Caco-2 (cell line): ENCODE measurements around the gene PARD3B. TPM values are rescaled to one million over a fixed set of nuclear protein-coding genes. Genes with fewer than 3 reads are reported as not detected.

Source experiments
- BruUV-seq: library from RNA; stranded (reverse); fragments of 400-500 nt; replicated peaks from 2 replicates; lab custom pipeline; 2021; lab: Mats Ljungman, UMichigan
- CTCF ChIA-PET: fragments of 300-600 bp; sonication (Branson Sonifier 250); formaldehyde crosslinking; loops from one replicate; lab custom pipeline; 2022; ENCODE audit warnings: antibody characterized with exemption; lab: Charles Lee
- POLR2A ChIA-PET: fragments of 300-600 bp; sonication (Branson Sonifier 250); formaldehyde crosslinking; loops from one replicate; lab custom pipeline; 2022; ENCODE audit warnings: antibody characterized with exemption; lab: Charles Lee
- DNase-seq, 2 experiments: peaks; one replicate each; pipeline versions ENCODE4 v3.0.0 to v3.0.0-alpha.2; 2020 to 2022
- H3K27me3 ChIP-seq: replicated peaks from 2 replicates; pipeline ENCODE4 v1.6.0; 2011; ENCODE audit warnings: low read length; ENCODE audit not compliant: control insufficient read depth, insufficient read depth
- H3K36me3 ChIP-seq: 2 replicates; pipeline ENCODE4 v1.5.1; 2011; ENCODE audit warnings: low read length; ENCODE audit not compliant: control insufficient read depth, insufficient read depth
- H3K4me1 ChIP-seq: fragments of 250-450 bp; sonication (Bioruptor Pico); 2 replicates; pipeline ENCODE4 v1.5.1; 2020; ENCODE audit warnings: mild to moderate bottlenecking
- H3K4me3 ChIP-seq: 2 replicates; pipeline ENCODE4 v1.5.1; 2011; ENCODE audit warnings: low read depth, mild to moderate bottlenecking, control low read depth, low read length
- H3K9me3 ChIP-seq: fragments of 250-450 bp; sonication (Bioruptor Pico); 2 replicates; pipeline ENCODE4 v1.5.1; 2020; ENCODE audit warnings: mild to moderate bottlenecking, moderate library complexity
- H3K27ac Mint-ChIP-seq: one replicate; pipeline ENCODE4 v1.8.0; 2022; ENCODE audit warnings: mixed read lengths; ENCODE audit not compliant: unreplicated experiment
- H3K27me3 Mint-ChIP-seq: one replicate; pipeline ENCODE4 v1.8.0; 2022; ENCODE audit warnings: mixed read lengths; ENCODE audit not compliant: insufficient read depth, unreplicated experiment
- H3K36me3 Mint-ChIP-seq: one replicate; pipeline ENCODE4 v1.8.0; 2022; ENCODE audit warnings: mild to moderate bottlenecking, mixed read lengths; ENCODE audit not compliant: insufficient read depth, unreplicated experiment
- H3K4me1 Mint-ChIP-seq: one replicate; pipeline ENCODE4 v1.8.0; 2022; ENCODE audit warnings: low read depth, mixed read lengths; ENCODE audit not compliant: unreplicated experiment
- H3K4me3 Mint-ChIP-seq: one replicate; pipeline ENCODE4 v1.8.0; 2022; ENCODE audit warnings: mild to moderate bottlenecking, moderate library complexity, mixed read lengths; ENCODE audit not compliant: unreplicated experiment
- H3K9me3 Mint-ChIP-seq: one replicate; pipeline ENCODE4 v1.8.0; 2022; ENCODE audit warnings: mixed read lengths; ENCODE audit not compliant: unreplicated experiment
- CTCF ChIP-seq, 2 experiments: fragments of 200-600 bp in 1 of 2; IDR thresholded peaks; 1 replicate in 1 of 2; 2 replicates in 1 of 2; pipeline versions ENCODE4 v1.5.1 to v1.8.0; 2011 to 2022; ENCODE audit warnings: antibody characterized with exemption in 1 of 2, control low read depth in 1 of 2, inconsistent platforms in 1 of 2, low read depth in 1 of 2, low read length in 1 of 2, mild to moderate bottlenecking in 1 of 2, moderate library complexity in 1 of 2; ENCODE audit not compliant: insufficient read depth in 1 of 2, severe bottlenecking in 1 of 2, unreplicated experiment in 1 of 2
- intact Hi-C: fragments of 100-400 bp; cut with micrococcal nuclease; formaldehyde crosslinking; loops from one replicate; pipeline ENCODE4 v1.10.0; 2022; ENCODE audit not compliant: unreplicated experiment
- total RNA-seq: library from RNA; stranded (reverse); gene quantifications from 2 replicates; pipeline ENCODE4 v1.2.3, GENCODE V29; 2022

PARD3B gene
- total RNA-seq, 1 experiment from 2014 or later, result 68.9 TPM

GRCh38 chr2:205270689-205271088, 725.4 kb downstream of the PARD3B start:
- no peak for TF ChIP-seq CTCF (IDR thresholded peaks at IDR 0.05; ENCODE audit: insufficient read depth in 1 of 2, low read depth in 1 of 2, low read length in 1 of 2, severe bottlenecking in 1 of 2, unreplicated experiment in 1 of 2)
- no peak for DNase-seq
- Histone ChIP-seq H3K27me3 (no peaks in the 10 kb centered on the region), H3K36me3 (no peaks in the 10 kb centered on the region), H3K9me3 (no peaks in the 10 kb centered on the region), H3K4me3 (no peak overlapping the region), H3K4me1 (peaks cover 18% of the 10 kb centered on the region)
- peaks cover 16% of the 10 kb centered on the region for H3K4me1 Mint-ChIP-seq
- no TSS peak for BruUV-seq
- H3K9me3 Mint-ChIP-seq, result no peaks in the 10 kb centered on the region
- CTCF ChIA-PET, result no interaction called here
- no peaks in the 10 kb centered on the region for H3K27me3 Mint-ChIP-seq
- H3K36me3 Mint-ChIP-seq, result peaks cover 6% of the 10 kb centered on the region
- intact Hi-C loops, result no loop called here
- H3K27ac Mint-ChIP-seq, result no peak overlapping the region
- no peak overlapping the region for H3K4me3 Mint-ChIP-seq
- POLR2A ChIA-PET, result no interaction called here

GRCh38 chr2:205273148-205273547, 727.9 kb downstream of the PARD3B start:
- H3K27ac Mint-ChIP-seq, result peak overlapping the region; percentile 39

DNA sequence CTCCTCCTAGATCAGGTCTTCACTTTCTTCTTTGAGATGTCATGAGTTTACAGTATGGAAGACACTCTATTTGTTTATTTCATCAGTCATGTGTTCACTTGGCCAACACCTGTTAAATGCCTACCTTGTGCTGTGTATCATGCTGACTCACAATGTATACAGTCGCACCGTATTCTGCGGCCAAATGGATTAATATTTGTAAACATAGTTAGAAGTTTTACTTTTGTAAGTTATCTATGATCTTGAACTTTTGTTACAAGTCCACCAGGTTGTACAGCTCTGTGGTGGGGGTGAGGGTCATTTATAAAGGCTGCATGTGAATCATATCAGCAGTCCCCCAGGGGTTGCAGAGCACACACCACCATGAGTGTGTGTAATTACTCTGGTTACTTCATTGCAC, 728.4 kb downstream of the PARD3B start:
- ChIA-PET CTCF (no interaction called here), POLR2A (no interaction called here)
- peak; percentile 43 to 56 for DNase-seq
- Histone ChIP-seq H3K4me1 (peaks cover 18% of the 10 kb centered on the region), H3K27me3 (no peaks in the 10 kb centered on the region), H3K36me3 (no peaks in the 10 kb centered on the region), H3K4me3 (no peak overlapping the region), H3K9me3 (no peaks in the 10 kb centered on the region)
- BruUV-seq, result no TSS peak
- Mint-ChIP-seq H3K9me3 (no peaks in the 10 kb centered on the region), H3K4me3 (peak overlapping the region; percentile 18), H3K27ac (peak overlapping the region; percentile 39), H3K27me3 (no peaks in the 10 kb centered on the region), H3K36me3 (peaks cover 12% of the 10 kb centered on the region), H3K4me1 (peaks cover 26% of the 10 kb centered on the region)
- no peak for TF ChIP-seq CTCF (IDR thresholded peaks at IDR 0.05; ENCODE audit: insufficient read depth in 1 of 2, low read depth in 1 of 2, low read length in 1 of 2, severe bottlenecking in 1 of 2, unreplicated experiment in 1 of 2)
- intact Hi-C loops, result loop anchor here (2.0 kb wide), 1 partner anchor 85 kb away; no protein-coding TSS in a partner anchor

More at GRCh38 chr2:205273148-205273547, 727.9 kb downstream of the PARD3B start:
- H3K4me3 Mint-ChIP-seq, result peak overlapping the region; percentile 18
- Histone ChIP-seq H3K4me3 (no peak overlapping the region), H3K36me3 (no peaks in the 10 kb centered on the region), H3K4me1 (peaks cover 18% of the 10 kb centered on the region), H3K27me3 (no peaks in the 10 kb centered on the region), H3K9me3 (no peaks in the 10 kb centered on the region)
- DNase-seq, result no peak
- intact Hi-C loops, result loop anchor here (2.0 kb wide), 1 partner anchor 86 kb away; no protein-coding TSS in a partner anchor
- ChIA-PET CTCF (no interaction called here), POLR2A (no interaction called here)
- no TSS peak for BruUV-seq
- peaks cover 26% of the 10 kb centered on the region for H3K4me1 Mint-ChIP-seq
- TF ChIP-seq CTCF (IDR thresholded peaks at IDR 0.05; ENCODE audit: insufficient read depth in 1 of 2, low read depth in 1 of 2, low read length in 1 of 2, severe bottlenecking in 1 of 2, unreplicated experiment in 1 of 2), result no peak
- peaks cover 13% of the 10 kb centered on the region for H3K36me3 Mint-ChIP-seq
- no peaks in the 10 kb centered on the region for H3K27me3 Mint-ChIP-seq
- H3K9me3 Mint-ChIP-seq, result no peaks in the 10 kb centered on the region
